BE2C (cell line): Measurements from ENCODE around the gene CEP170.

Experiments used
- DNase-seq: peaks from one replicate; pipeline ENCODE4 v3.0.0-alpha.2; 2020
- H3K27me3 ChIP-seq: fragments of 250-450 bp; sonication (Bioruptor Pico); 2 replicates; pipeline ENCODE4 v1.5.1; 2020; ENCODE audit warnings: mild to moderate bottlenecking
- H3K36me3 ChIP-seq: fragments of 250-450 bp; sonication (Bioruptor Pico); 2 replicates; pipeline ENCODE4 v1.5.1; 2020; ENCODE audit warnings: mild to moderate bottlenecking
- H3K4me1 ChIP-seq: fragments of 250-450 bp; sonication (Bioruptor Pico); 2 replicates; pipeline ENCODE4 v1.5.1; 2020
- H3K4me3 ChIP-seq: 2 replicates; pipeline ENCODE4 v1.5.1; 2011; ENCODE audit warnings: low read depth, low read length
- H3K9me3 ChIP-seq: fragments of 250-450 bp; sonication (Bioruptor Pico); 2 replicates; pipeline ENCODE4 v1.5.1; 2020
- TF ChIP-seq, protein P1 (sequence below): IDR thresholded peaks from 2 replicates; pipeline ENCODE4 v1.5.1; 2012; ENCODE audit warnings: mild to moderate bottlenecking, low read depth, low read length

Gene CEP170

DNA sequence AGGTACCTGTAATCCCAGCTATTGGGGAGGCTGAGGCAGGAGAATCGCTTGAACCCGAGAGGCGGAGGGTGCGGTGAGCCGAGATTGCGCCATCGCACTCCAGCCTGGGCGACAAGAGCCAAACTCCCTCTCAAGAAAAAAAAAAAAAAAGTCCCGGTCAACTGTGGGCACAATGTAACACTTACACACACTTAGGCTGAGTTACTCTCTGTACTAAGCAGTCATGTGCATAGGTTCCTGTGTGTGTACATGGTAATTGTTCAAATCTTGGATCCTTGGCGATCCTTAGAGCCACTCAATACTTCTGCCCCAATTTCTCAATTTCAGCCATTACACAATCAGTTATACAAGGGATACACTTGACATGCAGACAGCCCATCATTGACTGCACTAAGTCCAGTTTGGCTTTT lies 12.4 kb upstream of the CEP170 start:
- TF ChIP-seq, protein P1, sequence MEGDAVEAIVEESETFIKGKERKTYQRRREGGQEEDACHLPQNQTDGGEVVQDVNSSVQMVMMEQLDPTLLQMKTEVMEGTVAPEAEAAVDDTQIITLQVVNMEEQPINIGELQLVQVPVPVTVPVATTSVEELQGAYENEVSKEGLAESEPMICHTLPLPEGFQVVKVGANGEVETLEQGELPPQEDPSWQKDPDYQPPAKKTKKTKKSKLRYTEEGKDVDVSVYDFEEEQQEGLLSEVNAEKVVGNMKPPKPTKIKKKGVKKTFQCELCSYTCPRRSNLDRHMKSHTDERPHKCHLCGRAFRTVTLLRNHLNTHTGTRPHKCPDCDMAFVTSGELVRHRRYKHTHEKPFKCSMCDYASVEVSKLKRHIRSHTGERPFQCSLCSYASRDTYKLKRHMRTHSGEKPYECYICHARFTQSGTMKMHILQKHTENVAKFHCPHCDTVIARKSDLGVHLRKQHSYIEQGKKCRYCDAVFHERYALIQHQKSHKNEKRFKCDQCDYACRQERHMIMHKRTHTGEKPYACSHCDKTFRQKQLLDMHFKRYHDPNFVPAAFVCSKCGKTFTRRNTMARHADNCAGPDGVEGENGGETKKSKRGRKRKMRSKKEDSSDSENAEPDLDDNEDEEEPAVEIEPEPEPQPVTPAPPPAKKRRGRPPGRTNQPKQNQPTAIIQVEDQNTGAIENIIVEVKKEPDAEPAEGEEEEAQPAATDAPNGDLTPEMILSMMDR: no peak
- Histone ChIP-seq H3K36me3 (no peaks in the 10 kb centered on the region; the same call in none of the 2 replicates), H3K4me3 (no peak overlapping the region), H3K4me1 (peaks cover 23% of the 10 kb centered on the region), H3K27me3 (no peaks in the 10 kb centered on the region), H3K9me3 (no peaks in the 10 kb centered on the region; the same call in 1 of the 2 replicates)
- DNase-seq: no peak

DNA sequence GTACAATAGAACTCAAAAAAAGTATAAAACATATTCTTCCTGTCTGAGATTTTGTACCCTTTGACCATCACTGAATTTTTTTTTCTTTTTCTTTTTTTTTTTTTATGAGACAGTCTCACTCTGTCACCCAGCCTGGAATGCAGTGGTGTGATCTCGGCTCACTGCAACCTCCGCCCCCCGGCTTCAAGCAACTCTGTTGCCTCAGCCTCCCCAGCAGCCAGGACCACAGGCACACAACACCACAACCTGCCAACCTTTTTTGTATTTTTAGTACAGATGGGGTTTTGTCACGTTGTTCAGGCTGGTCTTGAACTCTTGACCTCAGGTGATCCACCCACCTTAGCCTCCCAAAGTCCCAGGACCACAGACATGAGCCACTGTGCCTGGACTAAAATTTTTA lies 11.2 kb upstream of the CEP170 start:
- DNase-seq: no peak
- no peaks in the 10 kb centered on the region for H3K27me3 ChIP-seq
- no peak overlapping the region for H3K4me3 ChIP-seq
- peaks cover 23% of the 10 kb centered on the region for H3K4me1 ChIP-seq
- H3K36me3 ChIP-seq: no peaks in the 10 kb centered on the region; the same call in none of the 2 replicates
- TF ChIP-seq, protein P1: no peak
- no peaks in the 10 kb centered on the region; the same call in 1 of the 2 replicates for H3K9me3 ChIP-seq

DNA sequence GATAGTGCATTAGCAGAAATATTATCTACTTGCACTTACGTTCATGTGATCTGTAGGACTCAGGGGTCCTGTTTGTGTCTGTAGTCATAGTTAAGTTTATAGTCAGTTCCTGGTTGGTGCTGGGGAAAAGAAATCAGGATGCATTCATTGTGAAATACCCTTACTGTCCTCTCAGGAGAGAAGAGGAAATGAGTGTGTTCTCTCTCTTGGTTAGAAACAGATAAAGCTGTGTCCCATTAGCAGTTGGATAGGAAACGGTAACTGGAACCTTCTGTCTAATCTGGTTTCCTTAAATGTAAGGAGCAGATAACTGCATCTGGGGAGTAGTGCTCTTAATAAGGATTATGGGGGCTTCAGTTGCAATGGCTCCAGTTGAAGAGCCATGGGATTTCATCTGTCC lies 9.6 kb upstream of the CEP170 start:
- H3K4me1 ChIP-seq: peaks cover 20% of the 10 kb centered on the region
- H3K27me3 ChIP-seq: no peaks in the 10 kb centered on the region
- no peaks in the 10 kb centered on the region; the same call in 1 of the 2 replicates for H3K9me3 ChIP-seq
- no peak for DNase-seq
- H3K4me3 ChIP-seq: no peak overlapping the region
- no peaks in the 10 kb centered on the region; the same call in 1 of the 2 replicates for H3K36me3 ChIP-seq
- TF ChIP-seq, protein P1: no peak

DNA sequence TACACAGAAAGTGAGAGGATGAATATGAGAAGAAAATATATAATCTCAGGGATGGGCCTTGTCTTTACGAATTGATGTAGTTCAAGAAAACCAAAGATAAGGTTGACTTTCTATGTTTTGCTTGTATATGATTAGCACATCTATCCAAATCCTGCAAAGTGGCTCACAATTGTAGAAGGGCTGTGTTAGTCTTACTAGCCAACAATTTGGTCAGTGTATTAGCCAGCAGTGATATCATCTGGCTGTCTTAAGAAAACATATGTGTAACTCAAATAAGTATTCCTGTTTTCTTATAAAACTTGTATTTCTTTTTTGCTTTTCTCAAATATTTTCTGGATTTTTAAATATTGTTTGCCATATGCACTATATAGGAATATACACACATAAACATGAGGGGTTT lies 6.3 kb upstream of the CEP170 start:
- Histone ChIP-seq H3K4me1 (peaks cover 11% of the 10 kb centered on the region), H3K36me3 (no peaks in the 10 kb centered on the region; the same call in 1 of the 2 replicates)
- TF ChIP-seq, protein P1: no peak

DNA sequence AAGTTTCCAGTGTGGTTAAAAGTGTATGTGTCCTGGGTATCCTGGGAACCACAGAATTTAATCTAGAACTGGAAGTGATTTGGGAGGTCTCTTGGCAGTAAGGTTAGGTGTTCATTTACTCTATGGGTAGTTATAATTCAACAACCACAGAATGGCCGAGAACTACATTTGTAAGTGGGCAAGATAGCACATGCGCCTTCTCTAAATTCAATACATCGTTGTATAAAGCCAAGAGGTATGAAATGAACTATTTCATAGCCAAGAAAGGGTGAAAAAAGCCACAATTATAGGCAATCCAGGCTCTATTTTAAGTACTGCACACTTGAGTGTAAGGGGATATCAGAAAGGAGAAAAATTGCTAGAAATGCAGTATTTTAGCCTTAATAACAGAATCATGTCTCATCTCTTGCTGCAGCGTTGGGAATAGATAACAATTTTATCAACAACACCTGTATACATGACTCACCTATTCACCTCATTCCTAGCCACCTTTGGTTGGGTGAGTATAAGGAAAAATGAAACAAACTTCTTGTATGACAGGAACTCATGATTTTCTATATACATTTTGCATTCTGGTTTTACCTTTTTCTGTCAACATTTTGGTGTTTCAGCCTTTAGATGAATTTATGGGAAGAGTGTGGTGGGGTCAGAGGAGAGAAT lies 5.3 kb upstream of the CEP170 start:
- no peaks in the 10 kb centered on the region; the same call in 1 of the 2 replicates for H3K36me3 ChIP-seq

More for the DNA sequence above, 6.3 kb upstream of the CEP170 start:
- H3K27me3 ChIP-seq: no peaks in the 10 kb centered on the region
- no peaks in the 10 kb centered on the region; the same call in 1 of the 2 replicates for H3K9me3 ChIP-seq
- H3K4me3 ChIP-seq: no peak overlapping the region
- no peak for DNase-seq

More for the DNA sequence above, 5.3 kb upstream of the CEP170 start:
- Histone ChIP-seq H3K9me3 (no peaks in the 10 kb centered on the region; the same call in 1 of the 2 replicates), H3K4me3 (no peak overlapping the region), H3K27me3 (no peaks in the 10 kb centered on the region), H3K4me1 (peaks cover 11% of the 10 kb centered on the region)
- DNase-seq: no peak
- TF ChIP-seq, protein P1: no peak
